ENCODE data around the gene DNAJC25.
A peak's percentile ranks its signal among the peaks of the same experiment; 100 is the strongest.
"Not testable (repeated sequence)": the region's sequence is repeated elsewhere in the genome, so short reads cannot be mapped to it uniquely, and the experiment has no call there.

The DNAJC25 gene

DNA sequence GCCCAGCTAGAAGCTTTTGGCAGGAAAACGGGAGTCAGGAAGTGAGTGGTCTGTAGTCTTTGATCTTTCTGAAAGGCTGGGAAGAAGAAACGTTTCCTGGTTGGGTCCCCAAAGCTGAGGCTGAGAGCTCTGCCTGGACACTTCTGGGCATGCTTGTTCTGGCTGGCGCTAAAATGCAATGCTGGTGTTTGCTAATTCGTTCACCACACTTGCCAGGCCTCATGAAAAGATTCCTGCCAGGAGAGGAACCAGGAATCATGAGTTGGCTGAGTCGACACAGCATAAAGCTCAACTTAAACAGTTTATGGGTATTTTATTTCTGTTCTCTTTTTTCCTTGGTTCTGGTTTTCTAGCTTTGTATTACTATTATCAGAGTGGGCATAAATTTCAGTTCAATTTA is 21.0 kb upstream of the DNAJC25 start:
- in situ Hi-C loops (cut with MboI; ENCODE audit: low sequenced_read_pairs, unreplicated experiment) = no loop called here
- TF ChIP-seq, protein P1, sequence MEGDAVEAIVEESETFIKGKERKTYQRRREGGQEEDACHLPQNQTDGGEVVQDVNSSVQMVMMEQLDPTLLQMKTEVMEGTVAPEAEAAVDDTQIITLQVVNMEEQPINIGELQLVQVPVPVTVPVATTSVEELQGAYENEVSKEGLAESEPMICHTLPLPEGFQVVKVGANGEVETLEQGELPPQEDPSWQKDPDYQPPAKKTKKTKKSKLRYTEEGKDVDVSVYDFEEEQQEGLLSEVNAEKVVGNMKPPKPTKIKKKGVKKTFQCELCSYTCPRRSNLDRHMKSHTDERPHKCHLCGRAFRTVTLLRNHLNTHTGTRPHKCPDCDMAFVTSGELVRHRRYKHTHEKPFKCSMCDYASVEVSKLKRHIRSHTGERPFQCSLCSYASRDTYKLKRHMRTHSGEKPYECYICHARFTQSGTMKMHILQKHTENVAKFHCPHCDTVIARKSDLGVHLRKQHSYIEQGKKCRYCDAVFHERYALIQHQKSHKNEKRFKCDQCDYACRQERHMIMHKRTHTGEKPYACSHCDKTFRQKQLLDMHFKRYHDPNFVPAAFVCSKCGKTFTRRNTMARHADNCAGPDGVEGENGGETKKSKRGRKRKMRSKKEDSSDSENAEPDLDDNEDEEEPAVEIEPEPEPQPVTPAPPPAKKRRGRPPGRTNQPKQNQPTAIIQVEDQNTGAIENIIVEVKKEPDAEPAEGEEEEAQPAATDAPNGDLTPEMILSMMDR (IDR thresholded peaks at IDR 0.05; ENCODE audit: borderline replicate concordance, control extremely low read depth, extremely low read depth, insufficient read depth, missing control alignments) = no peak
- no peak for DNase-seq (ENCODE audit: low spot score)

DNA sequence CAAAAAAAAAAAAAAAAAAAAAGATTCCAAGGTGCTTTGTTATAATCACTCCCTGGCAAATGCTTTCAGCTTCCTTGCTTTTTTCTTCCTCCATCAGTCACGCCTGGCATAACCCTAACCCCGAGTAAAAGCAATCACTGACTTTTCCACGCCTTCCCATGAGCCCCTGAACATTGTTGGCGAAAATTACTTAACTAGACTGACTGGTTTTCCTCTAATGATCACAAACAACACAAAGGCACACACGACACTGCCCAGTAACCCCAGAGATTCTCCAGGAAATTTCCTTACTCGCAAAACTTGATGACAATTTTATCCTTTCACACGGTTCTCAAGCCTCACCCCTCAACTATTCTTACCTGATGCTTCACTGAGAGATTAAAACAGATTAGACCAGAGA is 20.3 kb upstream of the DNAJC25 start:
- in situ Hi-C loops (cut with MboI; ENCODE audit: low sequenced_read_pairs, unreplicated experiment) = no loop called here
- DNase-seq (ENCODE audit: low spot score) = no peak
- TF ChIP-seq, protein P1 (IDR thresholded peaks at IDR 0.05; ENCODE audit: borderline replicate concordance, control extremely low read depth, extremely low read depth, insufficient read depth, missing control alignments) = no peak

DNA sequence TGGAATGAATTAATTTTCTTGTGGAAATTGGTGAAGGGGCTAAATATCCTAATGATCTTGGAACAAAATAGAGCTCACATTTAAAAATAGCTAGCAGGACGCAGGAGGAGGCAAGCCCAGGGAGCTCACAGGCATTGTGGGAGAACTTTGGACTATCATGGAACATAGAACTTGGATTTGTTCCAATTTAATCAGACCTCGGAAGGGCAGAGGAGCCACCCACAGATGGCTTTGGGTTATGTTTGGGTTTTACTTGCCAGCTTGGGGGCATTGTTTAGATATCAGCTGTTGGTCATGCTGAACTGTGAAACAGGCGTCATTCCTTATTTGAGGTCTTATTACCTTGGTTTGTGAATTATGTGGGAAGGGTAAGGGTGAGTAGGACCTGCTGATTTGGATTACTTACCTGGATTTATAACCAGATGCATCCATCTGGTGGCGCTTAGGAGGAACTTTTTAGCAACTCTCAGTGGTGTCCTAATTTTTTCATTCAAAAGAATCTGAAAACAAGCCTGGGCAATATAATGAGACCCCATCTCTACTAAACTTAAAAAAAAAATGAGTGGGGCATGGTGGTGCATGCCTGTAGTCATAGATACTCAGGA is 17.6 kb upstream of the DNAJC25 start:
- DNase-seq (ENCODE audit: low spot score) = no peak
- in situ Hi-C loops (cut with MboI; ENCODE audit: low sequenced_read_pairs, unreplicated experiment) = no loop called here
- TF ChIP-seq, protein P1 (IDR thresholded peaks at IDR 0.05; ENCODE audit: borderline replicate concordance, control extremely low read depth, extremely low read depth, insufficient read depth, missing control alignments) = no peak

DNA sequence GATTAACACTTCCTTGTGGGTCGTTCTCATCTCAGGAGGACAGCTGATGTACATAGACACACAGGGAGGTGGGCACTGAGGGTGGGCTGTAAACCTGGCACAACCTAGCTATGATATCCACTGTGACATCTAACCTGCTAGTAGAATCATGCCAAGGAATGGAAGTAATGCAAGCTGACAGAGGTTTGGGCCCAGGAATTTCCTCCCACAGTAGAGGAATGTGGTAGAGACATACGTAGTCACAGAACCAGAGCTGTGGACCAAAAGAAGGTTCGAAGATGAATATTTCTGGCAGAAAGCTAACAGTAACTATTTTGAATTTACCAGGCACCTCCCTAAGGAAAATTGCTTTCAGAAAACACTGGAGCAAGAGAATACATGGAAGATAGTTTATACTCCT is 15.2 kb upstream of the DNAJC25 start:
- DNase-seq (ENCODE audit: low spot score) = no peak
- in situ Hi-C loops (cut with MboI; ENCODE audit: low sequenced_read_pairs, unreplicated experiment) = no loop called here
- TF ChIP-seq, protein P1 (IDR thresholded peaks at IDR 0.05; ENCODE audit: borderline replicate concordance, control extremely low read depth, extremely low read depth, insufficient read depth, missing control alignments) = no peak

DNA sequence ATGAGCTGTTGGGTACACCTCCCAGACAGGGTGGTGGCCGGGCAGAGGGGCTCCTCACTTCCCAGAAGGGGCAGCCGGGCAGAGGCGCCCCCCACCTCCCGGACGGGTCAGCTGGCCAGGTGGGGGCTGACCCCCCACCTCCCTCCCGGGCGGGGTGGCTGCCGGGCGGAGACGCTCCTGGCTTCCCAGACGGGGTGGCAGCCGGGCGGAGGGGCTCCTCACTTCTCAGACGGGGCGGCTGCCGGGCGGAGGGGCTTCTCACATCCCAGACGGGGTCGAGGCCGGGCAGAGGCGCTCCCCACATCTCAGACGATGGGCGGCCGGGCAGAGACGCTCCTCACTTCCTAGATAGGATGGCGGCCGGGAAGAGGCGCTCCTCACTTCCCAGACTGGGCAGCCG is 13.8 kb upstream of the DNAJC25 start:
- in situ Hi-C loops (cut with MboI; ENCODE audit: low sequenced_read_pairs, unreplicated experiment); DNase-seq (ENCODE audit: low spot score): not testable (repeated sequence)

DNA sequence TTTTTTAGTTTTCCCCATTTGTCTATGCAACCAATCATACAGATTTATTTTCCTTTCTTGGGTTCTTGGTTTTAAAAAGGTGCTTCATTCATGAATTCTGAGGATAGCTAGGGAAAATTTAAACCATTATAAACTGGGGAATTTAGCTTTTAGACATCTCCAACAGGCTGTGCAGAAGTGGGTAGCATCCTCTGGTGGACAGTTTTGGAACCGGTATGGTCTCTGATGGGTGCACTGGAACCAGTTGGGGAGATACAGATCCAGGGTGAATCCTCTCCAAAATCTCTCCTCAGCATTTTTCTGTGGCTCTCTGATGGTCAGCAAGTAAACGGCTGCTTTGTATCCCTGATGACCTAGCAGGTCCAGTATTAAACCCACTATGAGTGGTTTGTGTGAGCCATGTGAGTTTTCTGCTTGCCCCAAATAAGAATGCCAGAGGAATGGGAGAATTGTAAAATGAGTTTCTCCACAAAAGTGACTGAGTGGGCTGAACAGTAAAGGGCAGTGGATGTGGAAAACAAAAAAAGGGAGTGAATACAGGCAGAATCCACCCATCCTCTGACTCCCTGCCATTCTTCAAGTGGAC is 9.1 kb upstream of the DNAJC25 start:
- TF ChIP-seq, protein P1 (IDR thresholded peaks at IDR 0.05; ENCODE audit: borderline replicate concordance, control extremely low read depth, extremely low read depth, insufficient read depth, missing control alignments) = peak; percentile 48
- DNase-seq (ENCODE audit: low spot score) = peak; percentile 59
- in situ Hi-C loops (cut with MboI; ENCODE audit: low sequenced_read_pairs, unreplicated experiment) = no loop called here

DNA sequence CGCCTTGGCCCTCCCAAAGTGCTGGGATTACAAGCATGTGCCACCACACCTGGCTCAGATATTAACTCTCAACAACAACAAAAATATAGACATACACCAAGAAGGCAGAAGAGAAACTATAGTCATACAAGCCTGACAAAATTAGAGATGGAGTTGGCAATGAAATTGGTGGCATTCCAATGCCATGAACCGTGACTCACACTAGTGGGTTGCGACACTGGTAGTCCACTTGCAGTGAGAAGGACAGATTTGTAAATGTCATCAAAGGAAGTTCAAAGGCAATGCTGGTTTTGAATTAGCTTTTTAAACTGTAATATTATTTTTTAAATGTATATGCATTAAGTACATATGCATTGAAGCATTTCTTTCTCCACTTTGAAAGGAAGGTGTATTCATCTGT is 8.5 kb upstream of the DNAJC25 start:
- in situ Hi-C loops (cut with MboI; ENCODE audit: low sequenced_read_pairs, unreplicated experiment) = no loop called here
- TF ChIP-seq, protein P1 (IDR thresholded peaks at IDR 0.05; ENCODE audit: borderline replicate concordance, control extremely low read depth, extremely low read depth, insufficient read depth, missing control alignments) = no peak
- no peak for DNase-seq (ENCODE audit: low spot score)

Measured in GM13976 (cell line).